ENCODE measurements around the gene PPIA.

The PPIA gene

DNA sequence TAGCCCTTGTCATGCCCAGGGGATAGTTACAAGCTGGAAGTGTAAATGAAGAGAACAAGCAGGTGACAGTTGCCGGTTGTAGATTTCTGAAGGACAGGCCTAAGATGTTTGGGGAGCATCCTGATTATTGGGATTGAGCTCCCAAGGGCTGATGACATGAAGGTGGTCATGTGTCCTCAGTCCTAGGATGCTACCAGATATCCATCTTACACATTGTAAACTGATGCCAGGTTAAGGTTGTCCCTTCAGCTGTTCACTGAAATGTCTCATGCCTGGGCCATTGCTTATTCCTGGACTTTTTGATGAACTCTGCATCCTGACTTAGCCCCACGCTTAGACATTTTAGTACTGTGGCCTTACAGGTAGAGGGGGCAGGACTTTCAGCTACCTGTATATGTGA lies 46.5 kb upstream of the PPIA start:
- H3K14ac ChIP-seq (ENCODE audit: low read length in 2 of 2), result no peak overlapping the region
- peaks cover 30% of the 10 kb centered on the region for H3K4me1 ChIP-seq (ENCODE audit: control insufficient read depth, insufficient read depth, low read depth, low read length)
- H3K79me1 ChIP-seq (replicated peaks; ENCODE audit: low read length, poor library complexity, severe bottlenecking), result peaks cover 17% of the 10 kb centered on the region
- no peak overlapping the region for H3K4ac ChIP-seq (ENCODE audit: low read depth in 1 of 2, low read length in 2 of 2)
- 92% methylated on average over 2 of the region's 2 CpGs for WGBS
- no peak overlapping the region for H3K23ac ChIP-seq (ENCODE audit: low read length in 2 of 2)
- H2BK120ac ChIP-seq (ENCODE audit: low read depth, low read length), result no peak overlapping the region
- no peak overlapping the region for H4K91ac ChIP-seq (ENCODE audit: low read length)
- no peak overlapping the region for H2BK15ac ChIP-seq (ENCODE audit: low read depth, poor library complexity, severe bottlenecking)
- no peak overlapping the region for H2BK5ac ChIP-seq (ENCODE audit: low read depth, low read length, poor library complexity, severe bottlenecking)
- no peak for DNase-seq
- peak overlapping the region; percentile 84 for H3K9ac ChIP-seq (ENCODE audit: low read length)
- peak overlapping the region; percentile 87 for H3K4me2 ChIP-seq (ENCODE audit: low read length, poor library complexity, severe bottlenecking)
- H3K27ac ChIP-seq (ENCODE audit: low read length, poor library complexity, severe bottlenecking), result no peak overlapping the region
- no peaks in the 10 kb centered on the region for H3K27me3 ChIP-seq (ENCODE audit: control insufficient read depth in 1 of 2, insufficient read depth in 1 of 2, low read length in 2 of 2)
- no peak overlapping the region for H4K8ac ChIP-seq (ENCODE audit: low read length)
- no peak overlapping the region for H2AFZ ChIP-seq (ENCODE audit: low read depth, low read length)
- H3K9me3 ChIP-seq (ENCODE audit: control insufficient read depth, low read length), result no peaks in the 10 kb centered on the region
- H2BK12ac ChIP-seq (ENCODE audit: low read length in 2 of 2), result no peak overlapping the region
- H3K18ac ChIP-seq (ENCODE audit: low read depth in 1 of 2, low read length in 2 of 2), result no peak overlapping the region
- no peak overlapping the region for H2AK5ac ChIP-seq (ENCODE audit: low read length, severe bottlenecking)
- H3K36me3 ChIP-seq (ENCODE audit: control insufficient read depth in 1 of 2, insufficient read depth in 2 of 2, low read depth in 1 of 2, low read length in 2 of 2), result peaks cover 4 to 14% of the 10 kb centered on the region in 2 experiments
- H3K4me3 ChIP-seq (ENCODE audit: insufficient read depth in 1 of 2, low read depth in 1 of 2, low read length in 2 of 2), result peak overlapping the region in 1 of 2 experiments; percentile 94

DNA sequence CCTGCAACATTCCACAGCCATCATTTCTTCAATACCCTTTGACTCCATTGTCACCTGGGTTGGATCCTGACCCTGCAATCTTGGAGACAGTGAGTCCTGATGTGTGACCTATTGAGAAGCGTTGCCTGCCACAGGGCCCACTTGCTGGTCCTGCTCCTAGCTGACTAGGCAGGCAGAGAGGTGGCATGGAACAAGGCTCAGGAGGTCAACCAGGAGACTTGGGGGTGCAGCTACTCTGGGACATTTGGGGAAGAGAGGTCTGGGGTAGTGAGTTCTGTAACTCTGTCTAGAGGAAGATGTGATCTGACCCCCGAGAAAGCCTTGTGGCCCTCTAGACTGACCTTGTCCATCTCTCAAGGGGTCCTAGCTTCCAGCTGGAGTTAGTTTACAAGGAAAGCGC lies 46.1 kb upstream of the PPIA start:
- Histone ChIP-seq H3K4ac (ENCODE audit: low read depth in 1 of 2, low read length in 2 of 2) (no peak overlapping the region), H2BK15ac (ENCODE audit: low read depth, poor library complexity, severe bottlenecking) (no peak overlapping the region), H3K27ac (ENCODE audit: low read length, poor library complexity, severe bottlenecking) (peak overlapping the region; percentile 48), H2AK5ac (ENCODE audit: low read length, severe bottlenecking) (no peak overlapping the region), H3K18ac (ENCODE audit: low read depth in 1 of 2, low read length in 2 of 2) (no peak overlapping the region), H3K79me1 (replicated peaks; ENCODE audit: low read length, poor library complexity, severe bottlenecking) (peaks cover 20% of the 10 kb centered on the region), H4K8ac (ENCODE audit: low read length) (no peak overlapping the region), H2BK12ac (ENCODE audit: low read length in 2 of 2) (no peak overlapping the region), H2AFZ (ENCODE audit: low read depth, low read length) (no peak overlapping the region), H2BK120ac (ENCODE audit: low read depth, low read length) (no peak overlapping the region), H3K4me1 (ENCODE audit: control insufficient read depth, insufficient read depth, low read depth, low read length) (peaks cover 34% of the 10 kb centered on the region), H3K14ac (ENCODE audit: low read length in 2 of 2) (peak overlapping the region in 1 of 2 experiments; percentile 2), H2BK5ac (ENCODE audit: low read depth, low read length, poor library complexity, severe bottlenecking) (no peak overlapping the region), H4K91ac (ENCODE audit: low read length) (no peak overlapping the region), H3K9me3 (ENCODE audit: control insufficient read depth, low read length) (no peaks in the 10 kb centered on the region), H3K23ac (ENCODE audit: low read length in 2 of 2) (no peak overlapping the region), H3K4me2 (ENCODE audit: low read length, poor library complexity, severe bottlenecking) (no peak overlapping the region), H3K36me3 (ENCODE audit: control insufficient read depth in 1 of 2, insufficient read depth in 2 of 2, low read depth in 1 of 2, low read length in 2 of 2) (peaks cover 4 to 17% of the 10 kb centered on the region in 2 experiments), H3K4me3 (ENCODE audit: insufficient read depth in 1 of 2, low read depth in 1 of 2, low read length in 2 of 2) (no peak overlapping the region), H3K27me3 (ENCODE audit: control insufficient read depth in 1 of 2, insufficient read depth in 1 of 2, low read length in 2 of 2) (no peaks in the 10 kb centered on the region), H3K9ac (ENCODE audit: low read length) (no peak overlapping the region)
- 98% methylated on average over 3 of the region's 3 CpGs for WGBS
- no peak for DNase-seq

DNA sequence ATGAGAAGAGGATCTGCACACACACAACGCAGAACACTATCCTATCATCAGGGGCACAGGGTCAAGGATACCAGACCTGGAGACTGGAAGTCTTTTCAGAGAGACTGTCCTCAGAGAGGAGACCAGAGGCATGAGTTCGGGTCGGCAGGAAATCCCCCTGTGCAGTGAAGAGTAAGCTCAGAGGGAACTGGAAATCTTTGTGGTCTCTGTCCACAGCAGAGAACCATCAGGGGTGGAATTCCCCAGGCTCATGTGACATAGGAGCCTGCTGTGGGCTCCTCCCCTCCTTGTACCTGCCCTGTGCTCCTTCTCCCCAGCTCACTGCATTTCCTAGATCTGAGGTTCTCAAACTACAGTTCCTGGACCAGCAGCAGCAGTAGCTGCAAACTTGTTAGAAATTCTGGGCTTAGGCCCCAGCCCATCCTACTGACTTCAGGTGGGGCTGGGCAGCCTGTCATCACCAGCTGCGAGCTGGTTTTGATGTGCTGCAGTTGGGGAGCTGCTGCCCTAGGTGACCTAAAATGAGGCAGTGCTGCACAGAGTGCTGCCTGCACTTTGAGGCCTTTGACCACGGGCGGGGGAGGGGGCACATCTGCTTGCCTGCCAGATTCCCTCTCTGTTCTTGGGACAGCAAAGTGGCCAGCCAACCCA lies 45.4 kb upstream of the PPIA start:
- Histone ChIP-seq H3K9ac (ENCODE audit: low read length) (no peak overlapping the region), H3K4me2 (ENCODE audit: low read length, poor library complexity, severe bottlenecking) (peak overlapping the region; percentile 11), H3K9me3 (ENCODE audit: control insufficient read depth, low read length) (no peaks in the 10 kb centered on the region), H3K4me1 (ENCODE audit: control insufficient read depth, insufficient read depth, low read depth, low read length) (peaks cover 39% of the 10 kb centered on the region), H2BK5ac (ENCODE audit: low read depth, low read length, poor library complexity, severe bottlenecking) (no peak overlapping the region), H3K23ac (ENCODE audit: low read length in 2 of 2) (no peak overlapping the region), H3K79me1 (replicated peaks; ENCODE audit: low read length, poor library complexity, severe bottlenecking) (peaks cover 24% of the 10 kb centered on the region), H3K18ac (ENCODE audit: low read depth in 1 of 2, low read length in 2 of 2) (peak overlapping the region in 1 of 2 experiments; percentile 13), H3K27ac (ENCODE audit: low read length, poor library complexity, severe bottlenecking) (peak overlapping the region; percentile 48), H2AK5ac (ENCODE audit: low read length, severe bottlenecking) (no peak overlapping the region), H3K14ac (ENCODE audit: low read length in 2 of 2) (no peak overlapping the region), H4K8ac (ENCODE audit: low read length) (peak overlapping the region; percentile 50), H2BK15ac (ENCODE audit: low read depth, poor library complexity, severe bottlenecking) (no peak overlapping the region), H3K4me3 (ENCODE audit: insufficient read depth in 1 of 2, low read depth in 1 of 2, low read length in 2 of 2) (no peak overlapping the region), H2AFZ (ENCODE audit: low read depth, low read length) (no peak overlapping the region), H2BK12ac (ENCODE audit: low read length in 2 of 2) (peak overlapping the region in 1 of 2 experiments; percentile 23), H3K36me3 (ENCODE audit: control insufficient read depth in 1 of 2, insufficient read depth in 2 of 2, low read depth in 1 of 2, low read length in 2 of 2) (peaks cover 4 to 18% of the 10 kb centered on the region in 2 experiments), H2BK120ac (ENCODE audit: low read depth, low read length) (no peak overlapping the region), H3K4ac (ENCODE audit: low read depth in 1 of 2, low read length in 2 of 2) (no peak overlapping the region), H3K27me3 (ENCODE audit: control insufficient read depth in 1 of 2, insufficient read depth in 1 of 2, low read length in 2 of 2) (no peaks in the 10 kb centered on the region), H4K91ac (ENCODE audit: low read length) (no peak overlapping the region)
- peak; percentile 81 for DNase-seq
- 71% methylated on average over 6 of the region's 6 CpGs for WGBS

DNA sequence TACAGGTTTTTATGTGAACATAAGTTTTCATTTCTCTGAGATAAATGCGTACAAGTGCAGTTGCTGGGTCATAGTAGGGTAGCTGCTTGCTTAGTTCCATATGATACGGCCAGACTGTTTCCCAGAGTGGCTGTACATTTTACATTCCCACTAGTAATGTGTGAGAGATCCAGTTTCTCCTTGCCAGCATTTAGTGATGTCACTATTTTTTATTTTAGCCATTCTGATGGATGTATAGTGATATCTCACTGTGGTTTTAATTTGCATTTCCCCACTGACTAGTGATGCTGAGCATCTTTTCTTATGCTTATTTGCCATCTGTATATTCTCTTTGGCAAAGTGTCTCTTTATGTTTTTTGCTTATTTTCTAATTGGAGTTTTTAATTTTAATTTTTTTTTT lies 43.7 kb upstream of the PPIA start:
- Histone ChIP-seq H3K27me3 (ENCODE audit: control insufficient read depth in 1 of 2, insufficient read depth in 1 of 2, low read length in 2 of 2) (no peaks in the 10 kb centered on the region), H3K4me2 (ENCODE audit: low read length, poor library complexity, severe bottlenecking) (no peak overlapping the region), H2AK5ac (ENCODE audit: low read length, severe bottlenecking) (no peak overlapping the region), H2BK12ac (ENCODE audit: low read length in 2 of 2) (no peak overlapping the region), H2BK15ac (ENCODE audit: low read depth, poor library complexity, severe bottlenecking) (no peak overlapping the region), H3K9me3 (ENCODE audit: control insufficient read depth, low read length) (no peaks in the 10 kb centered on the region), H2BK5ac (ENCODE audit: low read depth, low read length, poor library complexity, severe bottlenecking) (no peak overlapping the region), H3K23ac (ENCODE audit: low read length in 2 of 2) (no peak overlapping the region), H3K18ac (ENCODE audit: low read depth in 1 of 2, low read length in 2 of 2) (no peak overlapping the region), H3K79me1 (replicated peaks; ENCODE audit: low read length, poor library complexity, severe bottlenecking) (peaks cover 38% of the 10 kb centered on the region), H3K14ac (ENCODE audit: low read length in 2 of 2) (no peak overlapping the region), H3K4ac (ENCODE audit: low read depth in 1 of 2, low read length in 2 of 2) (no peak overlapping the region), H3K4me3 (ENCODE audit: insufficient read depth in 1 of 2, low read depth in 1 of 2, low read length in 2 of 2) (no peak overlapping the region), H3K9ac (ENCODE audit: low read length) (no peak overlapping the region), H4K8ac (ENCODE audit: low read length) (no peak overlapping the region), H3K36me3 (ENCODE audit: control insufficient read depth in 1 of 2, insufficient read depth in 2 of 2, low read depth in 1 of 2, low read length in 2 of 2) (peaks cover 15 to 36% of the 10 kb centered on the region in 2 experiments), H2AFZ (ENCODE audit: low read depth, low read length) (no peak overlapping the region), H2BK120ac (ENCODE audit: low read depth, low read length) (no peak overlapping the region), H3K27ac (ENCODE audit: low read length, poor library complexity, severe bottlenecking) (no peak overlapping the region), H4K91ac (ENCODE audit: low read length) (no peak overlapping the region), H3K4me1 (ENCODE audit: control insufficient read depth, insufficient read depth, low read depth, low read length) (peaks cover 42% of the 10 kb centered on the region)
- DNase-seq, result no peak
- WGBS, result 100% methylated on average over 2 of the region's 2 CpGs

Data from mesenchymal stem cell (in vitro differentiated cells and primary cell).